PFSK-1 (cell line): ENCODE data around the gene GOSR1.

Experiments
- FOXP2 ChIP-seq: optimal IDR thresholded peaks from 2 replicates; pipeline ENCODE3; 2011; ENCODE audit warnings: borderline replicate concordance, control low read depth, inconsistent platforms; ENCODE audit not compliant: insufficient read depth; ENCODE audit errors: extremely low read length, extremely low read depth
- POLR2AphosphoS5 ChIP-seq: IDR thresholded peaks from 2 replicates; pipeline ENCODE4 v1.6.1; 2012; ENCODE audit warnings: low read depth, mild to moderate bottlenecking, control low read depth, low read length, moderate library complexity
- SIN3A ChIP-seq: IDR thresholded peaks from 2 replicates; pipeline ENCODE4 v1.6.1; 2012; ENCODE audit warnings: mild to moderate bottlenecking, low read length, moderate library complexity, borderline replicate concordance; ENCODE audit not compliant: insufficient read depth
- TAF1 ChIP-seq: IDR thresholded peaks from 2 replicates; pipeline ENCODE4 v1.6.1; 2012; ENCODE audit warnings: low read length, control low read depth, borderline replicate concordance; ENCODE audit not compliant: insufficient read depth
- TF ChIP-seq, protein P1 (sequence below), 2 experiments: IDR thresholded peaks; 2 replicates each; pipeline versions ENCODE4 v1.6.1 to v1.8.0; 2011 to 2012; ENCODE audit warnings: low read depth in 2 of 2, low read length in 2 of 2, control low read depth in 1 of 2, inconsistent platforms in 1 of 2, mild to moderate bottlenecking in 1 of 2, moderate library complexity in 1 of 2; ENCODE audit not compliant: insufficient read depth in 1 of 2

DNA sequence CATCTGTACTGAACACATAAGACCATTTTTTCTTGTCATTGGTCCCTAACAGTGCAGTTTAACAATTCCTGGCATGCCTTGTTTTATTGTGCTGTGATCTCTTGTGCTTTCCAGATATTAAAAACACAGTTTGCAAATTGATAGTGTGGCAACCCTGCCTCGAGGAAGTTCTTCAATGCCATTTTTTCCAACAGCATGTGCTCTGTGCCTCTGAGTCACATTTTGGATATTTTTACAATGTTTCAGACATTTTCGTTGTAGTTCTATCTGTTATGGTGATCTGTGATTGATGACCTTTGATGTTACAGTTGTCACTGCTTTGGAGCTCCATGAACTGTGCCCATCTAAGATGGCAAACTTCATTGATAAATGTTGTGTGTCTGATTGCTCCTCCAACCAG lies 66.2 kb downstream of the GOSR1 start:
- TF ChIP-seq TAF1 (no peak), POLR2AphosphoS5 (no peak), SIN3A (no peak), FOXP2 (no peak)
- TF ChIP-seq, protein P1, sequence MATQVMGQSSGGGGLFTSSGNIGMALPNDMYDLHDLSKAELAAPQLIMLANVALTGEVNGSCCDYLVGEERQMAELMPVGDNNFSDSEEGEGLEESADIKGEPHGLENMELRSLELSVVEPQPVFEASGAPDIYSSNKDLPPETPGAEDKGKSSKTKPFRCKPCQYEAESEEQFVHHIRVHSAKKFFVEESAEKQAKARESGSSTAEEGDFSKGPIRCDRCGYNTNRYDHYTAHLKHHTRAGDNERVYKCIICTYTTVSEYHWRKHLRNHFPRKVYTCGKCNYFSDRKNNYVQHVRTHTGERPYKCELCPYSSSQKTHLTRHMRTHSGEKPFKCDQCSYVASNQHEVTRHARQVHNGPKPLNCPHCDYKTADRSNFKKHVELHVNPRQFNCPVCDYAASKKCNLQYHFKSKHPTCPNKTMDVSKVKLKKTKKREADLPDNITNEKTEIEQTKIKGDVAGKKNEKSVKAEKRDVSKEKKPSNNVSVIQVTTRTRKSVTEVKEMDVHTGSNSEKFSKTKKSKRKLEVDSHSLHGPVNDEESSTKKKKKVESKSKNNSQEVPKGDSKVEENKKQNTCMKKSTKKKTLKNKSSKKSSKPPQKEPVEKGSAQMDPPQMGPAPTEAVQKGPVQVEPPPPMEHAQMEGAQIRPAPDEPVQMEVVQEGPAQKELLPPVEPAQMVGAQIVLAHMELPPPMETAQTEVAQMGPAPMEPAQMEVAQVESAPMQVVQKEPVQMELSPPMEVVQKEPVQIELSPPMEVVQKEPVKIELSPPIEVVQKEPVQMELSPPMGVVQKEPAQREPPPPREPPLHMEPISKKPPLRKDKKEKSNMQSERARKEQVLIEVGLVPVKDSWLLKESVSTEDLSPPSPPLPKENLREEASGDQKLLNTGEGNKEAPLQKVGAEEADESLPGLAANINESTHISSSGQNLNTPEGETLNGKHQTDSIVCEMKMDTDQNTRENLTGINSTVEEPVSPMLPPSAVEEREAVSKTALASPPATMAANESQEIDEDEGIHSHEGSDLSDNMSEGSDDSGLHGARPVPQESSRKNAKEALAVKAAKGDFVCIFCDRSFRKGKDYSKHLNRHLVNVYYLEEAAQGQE (IDR thresholded peaks at IDR 0.05; ENCODE audit: insufficient read depth in 1 of 2, low read depth in 2 of 2, low read length in 2 of 2) = no peak
